GM12872 (cell line): Measurements from ENCODE around the gene BRMS1.

Experiments used
- TF ChIP-seq, protein P1 (sequence below): IDR thresholded peaks from 3 replicates; pipeline ENCODE4 v1.5.1; 2011; ENCODE audit warnings: low read depth, mild to moderate bottlenecking, low read length, moderate library complexity; ENCODE audit not compliant: insufficient read depth

BRMS1 gene

GRCh38 chr11:66299186-66299585, 45.7 kb downstream of the BRMS1 start:
- TF ChIP-seq, protein P1, sequence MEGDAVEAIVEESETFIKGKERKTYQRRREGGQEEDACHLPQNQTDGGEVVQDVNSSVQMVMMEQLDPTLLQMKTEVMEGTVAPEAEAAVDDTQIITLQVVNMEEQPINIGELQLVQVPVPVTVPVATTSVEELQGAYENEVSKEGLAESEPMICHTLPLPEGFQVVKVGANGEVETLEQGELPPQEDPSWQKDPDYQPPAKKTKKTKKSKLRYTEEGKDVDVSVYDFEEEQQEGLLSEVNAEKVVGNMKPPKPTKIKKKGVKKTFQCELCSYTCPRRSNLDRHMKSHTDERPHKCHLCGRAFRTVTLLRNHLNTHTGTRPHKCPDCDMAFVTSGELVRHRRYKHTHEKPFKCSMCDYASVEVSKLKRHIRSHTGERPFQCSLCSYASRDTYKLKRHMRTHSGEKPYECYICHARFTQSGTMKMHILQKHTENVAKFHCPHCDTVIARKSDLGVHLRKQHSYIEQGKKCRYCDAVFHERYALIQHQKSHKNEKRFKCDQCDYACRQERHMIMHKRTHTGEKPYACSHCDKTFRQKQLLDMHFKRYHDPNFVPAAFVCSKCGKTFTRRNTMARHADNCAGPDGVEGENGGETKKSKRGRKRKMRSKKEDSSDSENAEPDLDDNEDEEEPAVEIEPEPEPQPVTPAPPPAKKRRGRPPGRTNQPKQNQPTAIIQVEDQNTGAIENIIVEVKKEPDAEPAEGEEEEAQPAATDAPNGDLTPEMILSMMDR, result no peak

DNA sequence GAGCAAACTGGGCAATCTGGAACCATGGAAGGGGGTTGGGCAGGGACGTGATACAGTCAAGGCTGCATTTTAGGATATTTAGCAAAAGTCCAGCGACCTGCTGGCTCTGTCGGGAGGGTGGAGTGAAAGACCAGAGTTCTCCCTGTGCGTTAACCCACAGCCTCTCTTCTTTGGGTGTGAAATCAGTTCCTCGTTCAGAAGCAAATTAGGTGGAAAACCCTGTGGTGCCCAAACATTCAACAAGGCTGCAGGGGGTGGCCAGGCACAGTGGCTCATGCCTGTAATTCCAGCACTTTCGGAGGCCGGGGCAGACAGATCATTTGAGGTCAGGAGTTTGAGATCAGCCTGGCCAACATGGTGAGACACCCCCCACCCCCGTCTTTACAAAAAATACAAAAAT, 47.3 kb downstream of the BRMS1 start:
- TF ChIP-seq, protein P1, result no peak

DNA sequence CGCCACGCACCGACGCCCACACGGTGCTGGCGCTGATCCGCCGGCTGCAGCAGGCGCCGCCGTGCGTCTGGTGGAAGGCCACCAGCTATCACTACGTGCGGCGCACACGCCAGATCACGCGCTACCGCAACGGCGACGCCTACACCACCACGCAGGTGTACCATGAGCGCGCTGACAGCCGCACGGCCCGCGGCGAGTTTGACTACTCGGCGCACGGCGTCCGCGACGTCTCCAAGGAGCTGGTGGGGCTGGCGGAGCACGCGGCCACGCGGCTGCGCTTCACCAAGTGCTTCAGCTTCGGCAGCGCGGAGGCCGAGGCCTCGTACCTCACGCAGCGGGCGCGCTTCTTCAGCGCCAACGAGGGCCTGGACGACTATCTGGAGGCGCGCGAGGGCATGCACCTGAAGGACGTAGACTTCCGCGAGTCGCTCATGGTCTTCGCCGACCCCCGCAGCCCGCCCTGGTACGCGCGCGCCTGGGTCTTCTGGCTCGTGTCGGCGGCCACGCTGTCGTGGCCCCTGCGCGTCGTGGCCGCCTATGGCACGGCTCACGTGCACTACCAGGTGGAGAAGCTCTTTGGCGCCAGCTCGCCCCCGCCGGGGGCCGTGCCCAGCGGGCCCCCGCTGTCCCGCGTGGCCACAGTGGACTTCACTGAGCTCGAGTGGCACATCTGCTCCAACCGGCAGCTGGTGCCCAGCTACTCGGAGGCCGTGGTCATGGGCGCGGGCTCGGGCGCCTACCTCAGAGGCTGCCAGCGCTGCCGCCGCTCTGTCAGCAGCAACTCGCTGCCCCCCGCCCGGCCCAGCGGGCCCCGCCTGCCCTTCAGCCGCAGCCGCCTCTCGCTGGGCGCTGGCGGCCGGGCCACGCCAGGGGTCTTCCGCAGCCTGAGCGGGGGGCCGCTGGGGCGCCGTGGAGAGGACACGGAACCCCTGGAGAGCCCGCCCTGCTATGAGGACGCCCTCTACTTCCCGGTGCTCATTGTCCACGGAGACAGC, 50.0 kb downstream of the BRMS1 start:
- TF ChIP-seq, protein P1, result no peak

- TF ChIP-seq, protein P1, result no peak
Observed at GRCh38 chr11:66293777-66294625, 50.9 kb downstream of the BRMS1 start.

DNA sequence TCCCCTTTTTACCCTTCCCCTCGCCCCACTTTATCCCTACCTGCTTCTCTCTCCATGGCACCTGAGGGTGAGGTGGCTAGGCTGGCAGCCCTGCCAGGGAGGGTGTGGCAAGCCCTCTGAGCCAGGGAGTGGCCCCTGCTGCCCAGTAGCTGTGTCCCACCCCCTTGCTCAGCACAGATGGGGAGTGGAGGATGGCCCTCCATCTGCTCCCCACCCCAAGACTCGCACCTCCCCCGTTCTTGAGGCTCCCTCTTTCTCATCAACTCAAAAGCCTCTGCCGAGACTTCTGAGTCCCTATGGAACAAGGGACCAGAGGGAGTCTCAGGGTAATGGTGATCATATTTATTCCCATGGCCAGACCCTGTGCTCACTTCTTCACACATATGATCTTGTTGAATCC, 51.6 kb downstream of the BRMS1 start:
- TF ChIP-seq, protein P1, result no peak

- TF ChIP-seq, protein P1, result no peak
Observed at GRCh38 chr11:66292543-66293332, 52.2 kb downstream of the BRMS1 start.
